ENCODE results near the gene GALNT2. TPM values are rescaled to one million over a fixed set of nuclear protein-coding genes. Genes with fewer than 3 reads are reported as not detected.
A peak's percentile ranks its signal among the peaks of the same experiment; 100 is the strongest.

Gene GALNT2
- total and polyA plus RNA-seq, 12 donors = 9.7 to 35.1 (median 25.8) TPM

DNA sequence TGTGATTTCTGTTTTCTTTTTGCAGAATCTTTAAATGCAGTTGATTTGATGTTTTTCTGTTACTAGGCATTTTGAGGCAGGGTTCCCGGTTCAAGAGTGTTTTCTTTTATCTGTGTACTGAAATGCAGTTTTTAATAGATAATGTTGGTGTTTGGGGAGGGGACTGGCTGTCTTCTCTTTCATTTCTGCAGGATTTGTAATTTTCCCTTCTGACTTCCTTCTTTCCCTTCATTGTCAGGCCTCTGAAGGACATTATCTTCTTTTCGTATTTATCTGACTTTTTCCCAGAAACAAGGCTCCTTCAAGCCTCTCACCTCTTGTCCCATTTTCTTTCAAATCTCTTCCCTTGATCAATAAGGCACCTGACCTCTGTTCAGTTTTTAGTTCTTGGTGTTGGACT, 1.5 kb upstream of the GALNT2 start:
- Histone ChIP-seq H3K27ac (peak overlapping the region in 8 of 10 donors; percentile 59 to 97 (median 89)), H3K27me3 (no peaks in the 10 kb centered on the region), H3K4me1 (peaks cover 4 to 38% (median 27%) of the 10 kb centered on the region in 9 donors), H3K4me3 (peak overlapping the region in 2 of 10 donors; percentile 87 to 93), H3K9me3 (peaks cover 0 to 25% (median 3%) of the 10 kb centered on the region in 11 donors), H3K36me3 (no peaks in the 10 kb centered on the region)
- intact Hi-C loops (cut with DNase I) = loop anchor here in 6 of 10 donors (5.0 to 10.0 kb wide), 7 partner anchors 99 to 401 kb away; no protein-coding TSS in a partner anchor
- no peak for ATAC-seq
- TF ChIP-seq, protein P1, sequence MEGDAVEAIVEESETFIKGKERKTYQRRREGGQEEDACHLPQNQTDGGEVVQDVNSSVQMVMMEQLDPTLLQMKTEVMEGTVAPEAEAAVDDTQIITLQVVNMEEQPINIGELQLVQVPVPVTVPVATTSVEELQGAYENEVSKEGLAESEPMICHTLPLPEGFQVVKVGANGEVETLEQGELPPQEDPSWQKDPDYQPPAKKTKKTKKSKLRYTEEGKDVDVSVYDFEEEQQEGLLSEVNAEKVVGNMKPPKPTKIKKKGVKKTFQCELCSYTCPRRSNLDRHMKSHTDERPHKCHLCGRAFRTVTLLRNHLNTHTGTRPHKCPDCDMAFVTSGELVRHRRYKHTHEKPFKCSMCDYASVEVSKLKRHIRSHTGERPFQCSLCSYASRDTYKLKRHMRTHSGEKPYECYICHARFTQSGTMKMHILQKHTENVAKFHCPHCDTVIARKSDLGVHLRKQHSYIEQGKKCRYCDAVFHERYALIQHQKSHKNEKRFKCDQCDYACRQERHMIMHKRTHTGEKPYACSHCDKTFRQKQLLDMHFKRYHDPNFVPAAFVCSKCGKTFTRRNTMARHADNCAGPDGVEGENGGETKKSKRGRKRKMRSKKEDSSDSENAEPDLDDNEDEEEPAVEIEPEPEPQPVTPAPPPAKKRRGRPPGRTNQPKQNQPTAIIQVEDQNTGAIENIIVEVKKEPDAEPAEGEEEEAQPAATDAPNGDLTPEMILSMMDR (IDR thresholded peaks at IDR 0.05) = no peak
- WGBS, 2 donors = 42 to 62% methylated on average over 2 of the region's 2 CpGs
- no peak for DNase-seq

DNA sequence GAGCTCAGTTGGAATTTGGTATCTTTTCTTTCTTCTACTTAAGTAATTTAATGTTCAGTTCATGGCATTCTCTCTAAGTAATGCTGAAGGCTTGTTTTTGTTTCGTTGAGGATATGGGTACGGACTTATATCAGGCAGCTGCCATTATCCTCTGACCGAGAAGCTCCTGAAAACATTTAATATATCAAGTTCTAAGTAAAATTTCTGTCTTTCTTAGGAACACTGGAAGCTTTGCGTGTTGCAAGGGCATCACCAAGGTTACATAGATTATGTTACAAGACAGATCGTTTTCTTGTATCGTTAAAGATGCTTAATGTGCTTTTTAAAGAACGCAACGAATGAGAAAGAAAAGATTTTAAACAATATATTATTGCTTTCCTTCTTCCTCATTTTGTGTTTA, 1.0 kb upstream of the GALNT2 start:
- Histone ChIP-seq H3K27me3 (no peaks in the 10 kb centered on the region), H3K9me3 (peaks cover 0 to 21% (median 0%) of the 10 kb centered on the region in 11 donors), H3K36me3 (no peaks in the 10 kb centered on the region), H3K27ac (peak overlapping the region in 9 of 10 donors; percentile 59 to 97 (median 89)), H3K4me1 (peaks cover 4 to 40% (median 27%) of the 10 kb centered on the region in 9 donors), H3K4me3 (peak overlapping the region in 9 of 10 donors; percentile 50 to 97 (median 83))
- intact Hi-C loops (cut with DNase I) = loop anchor here in 6 of 10 donors (2.0 to 10.0 kb wide), 8 partner anchors 99 to 401 kb away; no protein-coding TSS in a partner anchor
- ATAC-seq (no peak), DNase-seq (no peak)
- TF ChIP-seq, protein P1 (IDR thresholded peaks at IDR 0.05) = no peak
- WGBS, 2 donors = 26 to 31% methylated on average over 8 of the region's 8 CpGs

DNA sequence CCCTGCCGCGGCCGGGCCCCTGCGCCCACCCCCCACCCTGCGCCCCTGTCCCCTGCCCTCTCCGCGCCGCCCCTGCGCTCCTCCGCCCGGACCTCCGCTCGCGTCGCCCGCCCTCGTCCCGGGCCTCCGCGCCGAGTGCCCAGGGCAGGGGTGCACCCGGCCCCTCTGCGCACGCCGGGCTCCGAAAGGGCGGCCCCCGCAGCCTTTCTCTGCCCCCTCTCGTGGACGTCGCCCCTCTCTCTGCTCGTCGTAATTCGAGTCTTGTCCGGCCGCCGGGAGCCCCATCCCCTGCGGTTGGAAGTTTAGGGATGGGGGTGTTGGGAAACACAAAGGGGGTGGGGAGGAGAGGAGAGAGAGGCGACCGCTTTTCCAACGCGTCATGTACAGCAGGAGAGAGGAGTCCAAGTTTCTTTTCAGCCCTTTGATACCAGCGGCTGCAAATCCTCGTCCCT, 407 bp downstream of the GALNT2 start:
- intact Hi-C loops (cut with DNase I) = loop anchor here in 6 of 10 donors (2.0 to 10.0 kb wide), 8 partner anchors 97 to 403 kb away; no protein-coding TSS in a partner anchor
- Histone ChIP-seq H3K27me3 (no peaks in the 10 kb centered on the region), H3K4me1 (peaks cover 4 to 47% (median 27%) of the 10 kb centered on the region in 9 donors), H3K9me3 (peaks cover 0 to 7% (median 0%) of the 10 kb centered on the region in 11 donors), H3K36me3 (no peaks in the 10 kb centered on the region), H3K4me3 (peak overlapping the region; percentile 65 to 97 (median 89)), H3K27ac (peak overlapping the region; percentile 85 to 97 (median 92))
- TF ChIP-seq, protein P1 (IDR thresholded peaks at IDR 0.05) = no peak
- WGBS, 2 donors = 0% methylated on average over 30 to 41 of the region's 44 CpGs
- peak; percentile 19 to 58 (median 30) for ATAC-seq
- peak in 1 of 2 donors; percentile 36 for DNase-seq

DNA sequence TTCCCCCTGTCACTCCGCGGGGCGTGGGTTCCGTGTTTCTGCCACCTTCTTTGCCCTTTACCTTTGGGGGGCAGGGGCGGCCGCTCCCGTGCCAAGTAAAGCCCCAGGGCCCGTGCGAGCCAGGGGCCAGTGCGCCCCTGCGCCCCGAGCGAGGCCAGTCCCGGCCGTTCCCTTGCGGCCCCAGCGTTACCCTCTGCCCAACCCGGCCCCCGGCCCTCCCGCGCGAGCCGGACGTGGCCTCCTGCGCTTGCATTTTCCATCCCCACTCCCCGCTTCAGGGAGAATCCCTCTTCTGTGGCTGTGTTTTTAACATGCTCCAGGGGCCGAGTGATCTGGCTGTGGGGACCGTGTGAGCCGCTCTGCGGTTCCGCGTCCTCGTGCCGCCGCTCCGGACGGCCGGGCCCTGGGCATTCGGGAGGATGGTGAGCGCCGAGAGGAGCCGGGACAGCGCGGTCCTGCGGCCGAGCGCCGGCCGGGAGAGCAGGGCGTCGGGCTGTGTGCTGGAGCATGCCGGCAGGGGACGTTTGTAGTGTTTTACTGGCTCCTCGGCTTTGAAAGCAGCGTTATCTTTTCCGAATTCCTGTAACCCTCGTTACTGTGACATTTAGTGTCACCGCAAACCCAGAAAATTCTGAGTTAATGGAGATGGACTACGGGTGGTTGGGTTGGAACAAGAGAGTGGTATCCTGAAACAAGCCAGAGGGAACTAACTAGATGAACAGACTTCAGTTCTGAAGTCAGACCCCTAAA, 1.0 kb downstream of the GALNT2 start:
- TF ChIP-seq, protein P1 (IDR thresholded peaks at IDR 0.05) = peak in 3 of 9 donors; percentile 21 to 38 (median 29)
- H3K36me3 ChIP-seq = no peaks in the 10 kb centered on the region
- H3K4me3 ChIP-seq = peak overlapping the region; percentile 65 to 97 (median 89)
- WGBS, 2 donors = 1% methylated on average over 59 of the region's 59 CpGs
- DNase-seq (peak; percentile 29 to 48), ATAC-seq (peak; percentile 13 to 72 (median 46))
- peaks cover 4 to 48% (median 30%) of the 10 kb centered on the region in 9 donors for H3K4me1 ChIP-seq
- H3K9me3 ChIP-seq = peaks cover 0 to under 1% (median 0%) of the 10 kb centered on the region in 11 donors
- no peaks in the 10 kb centered on the region for H3K27me3 ChIP-seq
- H3K27ac ChIP-seq = peak overlapping the region; percentile 85 to 97 (median 92)
- intact Hi-C loops (cut with DNase I) = loop anchor here in 6 of 10 donors (2.0 to 10.0 kb wide), 8 partner anchors 97 to 403 kb away; no protein-coding TSS in a partner anchor

All from heart right ventricle (tissue), 16 donors.